GM20431 (cell line): ENCODE data around the gene TPMT.
"Not testable (repeated sequence)": the region's sequence is repeated elsewhere in the genome, so short reads cannot be mapped to it uniquely, and the experiment has no call there.

Experiments used
- in situ Hi-C: fragments of 300-500 bp; cut with MseI, MboI; formaldehyde crosslinking; loops from one replicate; pipeline ENCODE4 v1.15.0; 2020; ENCODE audit warnings: low sequenced_read_pairs; ENCODE audit not compliant: unreplicated experiment

Gene TPMT

GRCh38 chr6:18154507-18155149 is at the start of gene TPMT:
Gene TPMT (minus strand): TSS chr6:18155077. CDS start chr6:18149127, 5,950 bp downstream.
- in situ Hi-C loops: no loop called here

GRCh38 chr6:18203786-18204185 is 48.9 kb upstream of the TPMT start:
- in situ Hi-C loops: no loop called here

- in situ Hi-C loops: no loop called here
Observed at GRCh38 chr6:18192026-18192425, 37.1 kb upstream of the TPMT start.

GRCh38 chr6:18189196-18189595 is 34.3 kb upstream of the TPMT start:
- in situ Hi-C loops: no loop called here

- in situ Hi-C loops: no loop called here
Observed at GRCh38 chr6:18187701-18188100, 32.8 kb upstream of the TPMT start.

GRCh38 chr6:18186540-18187250 is 31.8 kb upstream of the TPMT start:
- in situ Hi-C loops: no loop called here

GRCh38 chr6:18186033-18186432 is 31.2 kb upstream of the TPMT start:
- in situ Hi-C loops: no loop called here

GRCh38 chr6:18185624-18186023 is 30.7 kb upstream of the TPMT start:
- in situ Hi-C loops: no loop called here

GRCh38 chr6:18183766-18184165 is 28.9 kb upstream of the TPMT start:
- in situ Hi-C loops: no loop called here

- in situ Hi-C loops: no loop called here
Observed at GRCh38 chr6:18182568-18182967, 27.7 kb upstream of the TPMT start.

- in situ Hi-C loops: no loop called here
Observed at GRCh38 chr6:18179770-18180356, 25.0 kb upstream of the TPMT start.

- in situ Hi-C loops: no loop called here
Observed at GRCh38 chr6:18178960-18179615, 24.2 kb upstream of the TPMT start.

- in situ Hi-C loops: no loop called here
Observed at GRCh38 chr6:18177286-18177965, 22.5 kb upstream of the TPMT start.

- in situ Hi-C loops: not testable (repeated sequence)
Observed at GRCh38 chr6:18176198-18176597, 21.3 kb upstream of the TPMT start.

- in situ Hi-C loops: no loop called here
Observed at GRCh38 chr6:18171871-18172270, 17.0 kb upstream of the TPMT start.

GRCh38 chr6:18168264-18168663 is 13.4 kb upstream of the TPMT start:
- in situ Hi-C loops: no loop called here

GRCh38 chr6:18166312-18167036 is 11.6 kb upstream of the TPMT start:
- in situ Hi-C loops: no loop called here

GRCh38 chr6:18165751-18166150 is 10.9 kb upstream of the TPMT start:
- in situ Hi-C loops: no loop called here

- in situ Hi-C loops: no loop called here
Observed at GRCh38 chr6:18162401-18162800, 7.5 kb upstream of the TPMT start.

GRCh38 chr6:18161431-18161830 is 6.6 kb upstream of the TPMT start:
- in situ Hi-C loops: no loop called here
